Activated naive CD4-positive, alpha-beta T cell treated with Interleukin-2 at 50 U/mL for 16 hours (primary cell): Measurements from ENCODE around the gene MEF2D.

ENCODE experiments used
- DNase-seq: peaks from one replicate; pipeline ENCODE4 v3.0.0-alpha.2; 2020

Gene MEF2D

DNA sequence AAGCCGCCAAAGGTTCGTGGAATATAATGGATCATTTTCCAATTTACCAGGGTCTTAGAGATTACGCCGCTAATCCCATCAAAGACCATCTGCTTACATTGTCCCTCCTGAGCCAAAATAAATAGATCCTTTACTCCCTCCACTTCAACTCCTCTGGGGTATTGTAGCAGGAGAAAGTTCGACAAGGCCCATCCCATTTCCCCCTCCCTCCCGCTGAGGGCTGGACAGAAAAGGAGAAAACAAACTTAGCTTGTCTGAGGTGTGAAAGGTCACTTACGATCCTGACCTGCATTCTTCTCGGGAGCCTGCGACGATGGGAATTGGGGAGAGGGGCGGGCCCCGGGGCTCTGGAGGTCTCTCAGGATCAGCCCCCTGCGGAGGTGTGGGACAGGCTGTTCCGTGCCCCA lies 60.8 kb downstream of the MEF2D start:
- DNase-seq: no peak

DNA sequence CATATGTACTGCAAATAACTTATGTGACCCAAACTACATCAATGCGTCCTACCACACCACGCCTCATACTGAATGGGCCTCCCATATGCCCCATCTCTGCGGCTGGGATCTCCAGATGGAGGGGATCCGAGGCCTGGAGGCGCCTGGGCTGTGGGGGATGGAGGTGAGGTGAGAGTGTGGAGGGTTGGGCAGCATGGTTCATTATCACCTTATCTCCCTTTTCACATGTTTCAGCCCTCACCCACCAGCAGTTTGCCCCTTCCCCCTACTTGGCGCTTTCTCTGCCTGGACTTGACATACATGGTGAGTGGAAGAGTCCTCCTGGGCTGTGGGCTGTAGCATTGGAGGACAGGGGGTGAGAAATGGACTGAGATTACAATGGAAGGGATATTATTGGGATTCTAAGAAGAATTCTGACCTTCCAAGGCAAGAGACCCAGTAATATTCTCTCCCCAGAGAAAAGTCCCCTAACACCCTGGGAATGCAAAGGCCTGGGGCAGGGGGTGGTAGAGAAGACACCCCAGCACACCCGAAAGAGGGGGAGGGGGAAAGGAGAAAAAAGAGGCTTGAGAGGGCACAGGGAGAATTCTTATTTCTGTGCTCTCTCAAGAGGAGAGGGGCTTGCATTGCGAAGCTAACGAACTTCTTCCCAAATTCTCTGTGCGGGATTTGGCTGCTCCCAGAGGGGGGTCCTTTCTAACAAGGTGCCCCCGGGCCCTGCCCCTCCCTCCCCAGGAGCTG lies 61.4 kb downstream of the MEF2D start:
- DNase-seq: no peak

DNA sequence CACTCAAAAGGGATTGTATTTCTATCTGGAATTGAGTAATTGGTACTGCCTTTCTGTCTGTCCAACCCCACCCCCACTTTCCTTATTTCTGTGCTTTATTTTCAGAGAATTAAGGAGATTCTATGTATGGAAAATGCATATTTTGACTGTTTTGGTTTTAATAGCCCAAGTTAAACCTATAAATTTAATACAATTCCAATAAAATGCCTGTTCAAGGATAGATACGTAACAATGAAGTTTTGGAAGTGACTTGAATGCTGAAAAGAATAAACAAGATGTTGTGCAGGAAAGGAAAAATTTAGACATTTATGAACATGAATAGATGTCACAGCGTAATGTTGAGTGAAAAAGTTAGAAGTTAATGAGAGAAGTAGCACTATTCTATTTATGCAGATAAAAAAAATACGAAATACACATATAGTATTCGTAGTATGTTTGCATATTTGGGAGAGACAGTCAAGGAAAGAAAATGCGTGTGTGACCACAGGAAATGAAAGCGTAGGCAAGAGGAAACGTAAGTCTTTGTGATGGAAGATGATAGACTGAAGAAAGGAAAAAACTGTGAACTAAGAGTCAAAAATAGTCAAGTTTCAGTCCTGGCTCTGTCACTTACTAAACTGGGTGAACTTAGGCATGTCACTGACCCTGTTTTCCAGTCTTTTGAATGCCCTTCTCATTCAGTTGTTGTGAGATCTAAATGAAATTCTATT lies 62.1 kb downstream of the MEF2D start:
- DNase-seq: no peak

DNA sequence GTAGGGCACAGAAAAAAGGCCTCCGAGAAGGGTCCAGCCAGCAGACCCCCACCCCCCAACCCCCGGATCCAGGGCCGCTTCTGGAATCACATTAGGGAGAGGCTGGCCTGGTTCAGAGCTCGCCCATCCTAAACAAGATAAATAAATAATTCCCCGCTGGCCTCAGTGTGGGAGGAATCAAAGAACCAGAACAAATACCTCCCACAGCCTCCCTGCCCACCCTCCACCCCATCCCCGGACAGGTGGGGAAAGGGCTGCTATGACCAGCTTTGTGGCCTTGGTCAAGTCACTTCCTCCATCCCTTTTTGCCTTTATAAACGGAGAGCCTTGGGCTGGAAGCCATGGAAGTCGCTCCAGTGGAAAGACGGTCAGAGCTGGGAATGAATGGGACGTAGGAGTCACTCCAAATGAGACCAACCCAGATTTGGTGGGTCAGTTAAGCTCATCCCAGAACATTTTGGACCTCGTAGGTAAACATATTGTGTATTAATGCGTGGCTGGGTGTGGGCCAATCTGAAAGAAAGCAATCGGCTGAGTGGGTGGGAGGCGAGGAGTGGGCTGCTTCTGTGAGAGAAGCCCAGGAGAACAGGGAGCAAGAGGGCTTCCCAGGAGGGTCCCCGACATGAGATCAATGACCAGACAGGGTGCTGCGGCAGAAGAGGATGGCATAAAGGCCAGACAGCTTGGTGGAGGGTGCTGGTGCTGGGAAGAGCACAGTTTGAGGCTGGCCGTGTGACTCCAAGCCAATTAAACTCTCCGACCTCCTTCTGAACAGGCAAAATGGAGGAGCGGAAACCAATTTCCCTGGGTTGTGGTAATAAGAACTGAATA lies 63.3 kb downstream of the MEF2D start:
- DNase-seq: no peak

DNA sequence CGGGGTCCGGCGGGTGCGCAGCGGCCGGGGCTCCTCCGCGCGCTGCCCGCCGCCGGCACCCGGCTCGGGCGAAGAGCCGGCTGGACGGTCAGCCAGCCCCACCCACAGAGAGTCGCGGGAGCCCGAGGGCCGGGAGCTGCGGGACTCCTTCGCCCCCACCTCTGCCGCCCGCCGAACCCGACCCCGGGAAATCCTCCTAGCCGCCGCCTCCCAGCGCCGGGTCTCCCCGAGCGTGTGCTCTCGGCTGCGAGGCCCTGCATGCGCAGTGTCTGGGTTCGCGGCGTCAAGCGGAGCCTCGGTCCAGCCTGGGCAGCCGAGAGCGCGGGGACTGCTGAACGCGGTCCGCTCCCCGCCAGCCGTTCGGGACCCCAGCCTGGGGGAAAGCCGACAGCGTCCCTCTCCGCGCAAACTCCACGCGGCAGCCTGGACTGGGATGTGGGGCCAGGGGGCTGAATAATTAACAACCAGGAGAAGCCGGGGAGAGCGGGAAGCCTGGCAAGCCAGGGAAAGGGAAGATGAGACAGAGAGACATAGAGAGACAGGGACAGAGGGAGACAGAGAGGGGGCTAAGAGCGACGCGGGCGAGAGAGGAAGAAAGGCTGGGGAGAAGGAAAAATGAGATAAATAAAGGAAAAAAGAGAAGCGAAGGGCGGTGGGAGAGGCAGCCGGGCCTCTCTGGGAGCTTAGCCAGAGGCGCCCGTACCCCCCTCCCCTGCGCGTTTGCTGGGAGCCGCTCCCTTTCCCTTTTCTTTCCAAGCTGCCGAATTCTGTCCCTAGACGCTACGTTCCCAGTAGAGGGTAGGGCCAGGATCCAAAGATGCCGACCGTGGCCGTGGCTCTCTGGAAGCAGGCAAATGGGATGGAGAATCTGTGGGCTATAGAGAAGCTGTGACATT lies 64.2 kb downstream of the MEF2D start:
- DNase-seq: no peak

DNA sequence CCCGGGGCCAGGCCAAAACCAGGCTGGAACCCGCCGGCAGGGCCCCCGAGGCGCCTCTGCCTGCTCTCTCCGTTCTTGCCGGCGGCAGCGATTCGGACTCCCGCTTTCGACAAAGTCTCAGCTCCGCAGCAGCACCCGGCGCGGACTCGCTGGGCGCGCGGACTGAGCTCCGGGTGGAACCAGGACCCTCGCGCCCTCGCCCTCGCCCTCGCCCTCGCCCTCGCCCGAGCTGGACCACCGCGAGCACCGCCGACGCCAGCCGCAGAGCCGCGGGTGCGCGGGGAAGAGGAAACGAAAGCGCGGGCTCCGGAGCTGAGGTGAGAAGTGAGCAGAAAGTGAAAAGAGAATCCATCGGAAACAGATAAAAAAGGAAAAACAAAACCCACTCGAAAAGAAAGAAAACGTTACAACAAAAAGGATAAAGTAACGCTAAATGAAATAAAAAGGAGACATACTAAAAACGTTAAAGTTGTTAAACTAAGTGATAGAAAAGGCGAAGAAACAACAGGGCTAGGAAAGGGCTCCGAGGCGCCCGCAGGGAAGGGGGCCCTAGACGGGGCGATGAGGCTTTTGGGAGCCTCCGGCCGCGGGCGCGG lies 64.9 kb downstream of the MEF2D start:
- DNase-seq: no peak

DNA sequence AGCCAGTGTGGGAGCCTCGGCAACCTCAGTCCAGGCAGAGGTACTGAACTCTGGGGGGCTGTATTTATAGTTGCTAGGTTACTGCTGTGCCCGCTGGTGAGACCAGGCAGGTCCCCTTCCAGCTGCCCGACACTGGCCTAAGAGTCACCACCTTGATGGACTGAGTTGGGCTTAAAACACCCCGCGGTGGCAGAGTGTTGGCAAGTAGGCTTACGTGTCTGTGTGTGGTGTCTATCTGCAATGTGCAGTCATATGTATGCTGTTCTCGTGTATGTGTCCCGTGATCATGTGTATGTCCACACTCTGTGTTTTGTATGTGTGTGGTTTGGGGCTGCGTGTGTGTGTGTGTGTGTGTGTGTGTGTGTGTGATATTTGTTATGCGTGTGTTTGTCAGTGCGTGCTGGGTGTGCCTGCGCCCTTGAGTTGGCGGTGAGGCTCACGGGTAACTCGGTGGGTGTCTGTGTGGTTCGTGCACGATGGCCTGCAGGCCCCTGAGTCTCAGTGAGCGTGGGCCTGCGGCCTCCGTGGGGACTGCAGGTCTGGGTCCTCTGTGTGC lies 65.5 kb downstream of the MEF2D start:
- DNase-seq: no peak

DNA sequence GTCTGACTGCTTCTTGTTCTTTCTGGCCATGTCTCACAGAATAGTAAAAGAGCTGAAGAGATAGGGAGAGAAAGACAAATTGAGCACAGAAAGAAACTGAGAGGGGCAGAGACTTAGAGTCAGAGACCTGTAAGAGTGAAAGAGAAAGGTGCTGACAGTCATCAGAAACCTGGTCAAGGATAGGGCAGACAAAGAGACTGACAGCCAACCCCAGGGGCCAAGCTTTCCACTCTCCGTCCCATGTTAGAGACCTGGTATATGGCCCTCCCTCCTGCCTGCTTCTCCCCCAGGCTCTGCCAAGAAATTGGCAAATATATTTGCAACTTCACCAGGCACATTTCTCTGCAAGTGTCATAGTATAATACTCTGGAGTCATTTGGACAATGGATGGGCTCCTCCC lies 67.0 kb downstream of the MEF2D start:
- DNase-seq: no peak

DNA sequence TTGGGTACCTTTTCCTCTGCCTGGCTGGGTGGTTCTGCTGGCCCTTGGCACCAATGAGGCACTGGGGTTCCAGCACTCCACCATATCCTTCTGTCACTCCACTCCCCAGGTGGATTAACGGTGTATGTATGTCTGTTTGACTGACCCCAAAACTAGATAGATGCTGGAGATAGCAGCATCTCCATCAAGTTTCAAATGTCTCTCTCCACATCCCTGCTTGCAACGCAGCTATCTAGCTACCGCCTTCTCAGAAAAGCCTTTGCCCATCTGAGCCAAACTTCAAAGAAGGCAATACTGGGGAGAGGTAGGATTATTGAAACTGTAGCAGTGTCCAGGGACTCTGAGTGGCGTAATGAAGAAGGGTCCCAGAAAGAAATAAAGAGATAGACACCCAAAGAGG lies 67.5 kb downstream of the MEF2D start:
- no peak for DNase-seq

DNA sequence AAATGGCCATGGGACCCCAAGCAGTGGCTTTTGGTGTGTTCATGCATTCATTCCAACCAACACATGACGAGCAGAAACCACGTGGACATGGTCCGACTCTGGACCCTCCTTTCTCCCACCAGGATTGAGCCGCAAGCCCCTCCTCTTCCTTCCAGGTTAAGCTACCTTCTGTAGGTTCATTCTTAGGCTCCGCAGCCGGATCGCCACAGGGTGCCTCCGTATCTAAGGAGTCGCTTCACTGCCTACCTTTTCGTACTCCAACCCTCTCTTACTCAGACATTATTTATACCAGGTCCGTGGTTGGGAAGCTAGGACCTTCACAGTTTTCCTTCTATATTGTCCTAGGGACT lies 67.9 kb downstream of the MEF2D start:
- no peak for DNase-seq

DNA sequence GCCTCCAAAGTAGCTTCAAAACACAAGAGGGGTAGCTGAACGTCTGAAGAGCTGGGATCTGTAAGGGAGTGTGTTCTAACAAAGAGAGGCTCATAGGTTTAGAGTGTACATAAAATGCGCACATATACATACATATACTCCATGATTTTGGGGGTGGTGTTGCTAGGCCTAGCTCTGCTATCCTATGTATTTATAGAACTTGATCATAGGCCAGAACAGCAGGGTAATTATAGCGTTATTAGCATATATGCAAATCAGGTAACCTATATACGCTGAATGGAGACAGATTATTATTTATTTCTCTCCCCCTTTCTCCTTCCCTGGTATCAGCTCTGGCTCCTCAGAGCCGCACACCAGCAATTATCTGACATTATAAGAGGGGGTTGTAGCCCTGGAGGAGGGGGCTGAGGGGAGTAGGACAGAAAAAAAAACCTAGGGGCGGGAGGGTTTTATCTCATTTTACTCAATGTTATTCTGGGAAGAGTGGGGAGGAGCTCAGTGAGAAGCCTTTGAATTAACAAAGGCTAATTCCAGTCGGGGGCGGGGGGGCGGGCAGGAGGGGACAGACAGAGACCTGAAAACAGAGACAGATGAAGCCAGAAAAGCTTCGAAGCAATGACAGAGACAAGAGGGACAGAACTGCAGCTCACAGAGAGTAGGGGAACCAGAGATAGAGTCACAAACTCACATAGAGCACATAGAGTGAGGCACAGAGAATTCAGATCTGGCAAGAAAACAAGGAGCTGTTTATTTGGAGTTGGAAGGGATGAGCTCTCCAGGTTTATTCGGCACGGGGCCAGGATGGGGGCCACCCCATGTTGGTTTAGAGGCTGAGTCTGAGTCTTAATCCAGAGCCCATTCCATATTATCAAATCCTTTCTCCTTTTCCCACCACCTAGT lies 68.6 kb downstream of the MEF2D start:
- DNase-seq: no peak

DNA sequence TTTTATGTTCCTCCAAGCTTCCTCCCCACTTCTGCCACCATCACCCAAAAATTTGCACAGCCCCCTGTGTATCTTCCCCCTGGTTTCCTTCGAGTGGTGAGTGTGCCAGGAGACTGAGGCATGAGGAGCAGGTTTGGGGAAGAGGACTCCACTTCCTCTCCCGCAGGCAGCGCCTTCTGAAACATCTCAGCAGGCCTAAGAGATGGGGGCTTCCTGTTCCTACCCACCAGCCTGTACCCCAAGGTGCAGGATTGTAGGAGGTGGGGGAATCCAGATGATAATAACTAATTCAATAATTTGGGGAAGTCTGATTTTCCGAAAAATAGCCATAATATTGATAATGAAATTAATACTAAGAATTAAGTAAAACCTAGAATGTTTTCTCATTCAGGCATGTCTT lies 69.2 kb downstream of the MEF2D start:
- DNase-seq: no peak

DNA sequence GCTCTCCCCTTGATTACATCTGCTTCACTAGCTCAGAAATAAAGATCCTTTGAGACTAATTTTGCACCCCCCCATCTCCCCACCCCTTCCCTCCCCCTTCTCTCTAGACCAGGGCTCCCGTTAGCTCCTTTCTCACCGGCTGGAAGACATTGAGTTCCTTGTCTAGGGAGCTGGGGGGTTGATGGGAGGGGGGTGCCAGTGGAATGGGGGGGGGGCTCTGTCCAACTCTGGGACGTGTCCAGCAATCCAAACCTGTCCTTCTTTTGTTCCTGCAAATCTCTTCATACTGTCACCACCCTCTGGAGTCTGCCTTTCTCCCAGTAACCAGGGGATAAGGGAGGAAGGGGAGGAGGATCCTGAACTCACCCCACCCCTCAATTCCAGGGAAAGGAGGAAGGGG lies 69.7 kb downstream of the MEF2D start:
- DNase-seq: no peak

DNA sequence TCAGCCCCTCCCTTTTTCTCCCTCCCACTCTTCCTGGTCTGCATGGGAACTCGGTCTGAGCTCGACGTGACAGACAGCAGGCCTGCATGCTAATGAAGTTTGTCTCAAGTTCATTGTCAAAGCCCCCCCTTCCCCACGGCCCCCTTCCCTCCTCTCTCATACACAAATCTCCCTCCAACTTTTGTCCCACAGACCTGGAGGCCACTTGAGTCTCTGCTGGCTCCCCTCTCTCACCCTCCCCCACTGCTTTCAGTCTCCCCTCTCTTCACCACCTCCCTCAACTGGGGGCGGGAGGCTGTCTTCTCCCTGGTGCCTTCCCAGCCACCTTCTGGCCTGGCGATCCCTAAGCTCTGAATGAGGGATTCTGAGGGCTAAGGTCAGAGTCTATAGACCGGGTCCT lies 70.3 kb downstream of the MEF2D start:
- no peak for DNase-seq

DNA sequence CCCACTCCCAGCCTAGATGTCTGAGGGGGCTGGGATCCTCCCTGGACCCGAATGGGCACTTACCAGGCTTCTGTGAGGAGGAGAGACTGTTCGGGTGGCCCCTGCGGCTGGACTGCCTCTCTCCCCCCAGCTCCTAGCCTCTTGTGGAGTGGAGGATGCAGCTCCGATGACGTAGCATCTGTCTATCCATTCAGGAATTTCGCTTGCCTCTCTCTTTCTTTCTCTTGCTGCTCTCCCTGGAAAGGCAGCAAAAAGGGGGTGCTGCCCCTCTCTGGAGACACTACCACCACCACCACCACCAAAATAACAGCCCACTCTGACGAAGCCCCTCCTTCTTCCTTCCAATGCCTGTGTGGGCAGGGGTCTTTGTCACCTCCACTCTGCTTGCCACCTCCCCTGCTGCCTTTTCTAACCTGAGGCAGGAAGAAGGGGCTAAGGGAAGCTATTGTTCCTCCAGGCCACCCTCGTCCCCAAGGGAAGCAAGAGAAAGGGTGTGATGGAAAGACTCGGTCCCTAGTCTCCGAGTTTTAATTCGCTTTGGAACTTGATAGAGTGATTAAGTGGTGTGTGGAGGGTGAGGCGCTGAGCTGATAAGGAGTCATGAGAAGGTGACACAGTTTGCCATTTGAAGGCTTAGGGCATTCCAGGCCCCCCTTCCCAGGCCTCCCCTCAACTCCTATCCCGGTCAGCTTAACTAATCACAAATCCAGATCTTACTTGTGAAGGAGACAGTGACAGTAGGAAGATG lies 71.1 kb downstream of the MEF2D start:
- DNase-seq: no peak

DNA sequence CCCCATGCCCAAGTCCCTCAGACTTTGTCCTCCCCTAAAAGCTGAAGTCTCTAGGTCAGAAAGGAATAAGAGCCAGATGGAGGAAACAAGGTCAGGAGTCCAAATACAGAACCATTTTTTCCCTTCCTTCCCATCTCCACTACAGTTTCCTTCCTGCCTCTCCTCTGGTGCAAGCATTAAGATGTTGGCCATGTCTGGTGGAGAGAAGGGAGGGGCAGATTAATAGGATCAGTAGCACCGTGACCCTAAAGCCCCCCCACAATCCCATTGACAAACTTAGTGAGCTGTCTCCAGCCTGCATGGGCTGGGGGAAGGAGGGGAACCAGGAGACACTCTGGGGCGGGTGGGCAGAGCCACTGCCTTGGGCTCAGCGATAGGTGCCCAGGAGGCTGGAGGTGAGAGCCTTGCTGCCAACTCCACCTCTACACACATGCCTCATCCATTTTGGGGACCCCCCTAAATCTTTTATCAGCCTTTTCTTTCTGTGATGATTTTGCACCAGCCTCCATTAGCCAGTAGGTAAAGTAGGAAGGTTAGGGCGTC lies 71.8 kb downstream of the MEF2D start:
- no peak for DNase-seq

DNA sequence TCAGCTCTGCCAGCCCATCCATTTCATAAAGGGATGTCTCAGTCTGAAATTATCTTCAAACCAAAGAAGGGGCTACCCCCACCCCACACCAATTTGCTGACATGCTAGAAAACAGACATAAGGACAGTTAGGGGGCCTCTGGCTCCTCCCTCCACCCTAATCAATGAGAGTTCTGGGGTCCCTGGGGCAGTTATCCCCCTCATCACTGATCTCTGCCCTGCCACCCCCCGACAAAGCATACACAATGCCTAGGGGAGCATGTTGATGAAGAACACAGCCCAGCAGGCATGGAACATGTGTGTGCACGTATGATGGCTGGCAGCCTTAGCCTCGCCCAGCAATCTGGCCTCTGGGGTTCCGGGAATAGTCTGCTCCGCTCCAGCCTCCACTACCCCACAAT lies 72.6 kb downstream of the MEF2D start:
- no peak for DNase-seq

DNA sequence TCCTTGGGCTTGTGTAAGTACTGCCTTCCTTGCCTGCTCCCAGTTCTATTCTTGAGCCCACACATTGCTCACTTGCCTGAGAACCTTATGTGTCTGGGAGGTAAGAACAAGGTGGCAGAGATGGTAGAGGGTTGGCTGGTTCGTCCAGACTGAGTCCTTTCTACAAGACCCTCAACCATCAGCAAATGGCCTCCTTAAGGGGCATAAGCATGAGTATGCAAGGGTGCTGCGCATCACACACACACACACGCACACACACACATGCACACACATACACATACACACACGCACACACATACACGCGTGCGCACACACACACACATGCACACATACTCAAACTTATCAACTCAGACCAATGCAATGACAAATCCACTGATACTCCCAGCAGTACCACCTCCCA lies 74.6 kb downstream of the MEF2D start:
- no peak for DNase-seq

DNA sequence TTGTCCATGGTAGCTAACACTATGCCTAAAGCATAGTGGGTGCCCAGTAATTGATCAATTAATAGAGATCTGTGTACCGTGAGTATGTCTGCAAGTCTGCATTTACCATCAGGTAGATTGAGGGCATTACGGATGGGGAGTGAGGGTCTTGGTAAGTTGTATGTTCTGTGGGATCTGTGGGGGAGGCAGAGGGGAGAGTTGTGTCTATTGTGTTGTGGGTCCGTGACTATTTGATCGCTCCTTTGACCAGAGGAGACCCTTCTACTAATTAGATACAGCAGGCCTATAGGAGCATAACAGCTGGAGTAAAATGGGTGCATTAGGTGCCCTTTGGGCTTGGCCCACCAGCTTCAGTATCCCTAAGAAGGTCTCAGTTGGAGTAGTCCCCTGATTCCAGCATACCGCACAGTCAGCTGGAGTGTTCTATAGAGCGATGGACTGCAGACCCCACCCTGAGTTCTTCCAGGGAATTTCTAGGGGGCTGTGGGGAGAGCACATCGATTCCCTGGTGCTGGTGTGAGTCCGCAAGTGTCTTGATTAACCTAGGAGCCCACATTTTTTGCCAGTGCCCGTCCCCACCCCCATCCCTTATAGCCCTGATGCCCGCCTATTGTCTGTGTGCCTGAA lies 75.7 kb downstream of the MEF2D start:
- DNase-seq: no peak
